Adrenal gland (tissue), 12 donors: ENCODE data around the gene RELN. TPM values are rescaled to one million over a fixed set of nuclear protein-coding genes. Genes with fewer than 3 reads are reported as not detected.

Experiments used
- DNase-seq, 7 donors: peaks; one replicate each; pipeline ENCODE4 v3.0.0-alpha.2; 2019 to 2020
- H3K27ac ChIP-seq, 5 donors: fragments of 200-600 bp; sonication (generic) in 4 of 5; 1 replicate in 3 of 5; 2 replicates in 2 of 5; pipeline versions ENCODE4 v1.5.1 to v1.8.0; 2016 to 2020; ENCODE audit warnings: mild to moderate bottlenecking in 1 of 5
- H3K27me3 ChIP-seq: fragments of 200-600 bp; 2 replicates; pipeline ENCODE4 v1.8.0; 2021
- H3K36me3 ChIP-seq, 2 donors: fragments of 200-600 bp; replicated peaks in 1 of 2; 1 replicate in 1 of 2; 2 replicates in 1 of 2; pipeline versions ENCODE4 v1.5.1 to v1.8.0; 2018 to 2022
- H3K4me1 ChIP-seq, 2 donors: fragments of 200-600 bp; replicated peaks in 1 of 2; 1 replicate in 1 of 2; 2 replicates in 1 of 2; pipeline versions ENCODE4 v1.5.1 to v1.8.0; 2018 to 2021
- H3K4me3 ChIP-seq, 4 donors: fragments of 200-600 bp; sonication (generic) in 3 of 4; one replicate each; pipeline ENCODE4 v1.5.1; 2016 to 2018
- H3K9me3 ChIP-seq, 3 donors: fragments of 200-600 bp; sonication (generic) in 1 of 3; replicated peaks in 1 of 3; 1 replicate in 2 of 3; 2 replicates in 1 of 3; pipeline versions ENCODE4 v1.5.1 to v1.8.0; 2016 to 2021
- CTCF ChIP-seq, 6 experiments: fragments of 450-650 bp in 4 of 6; fragments of 200-600 bp in 2 of 6; sonication (generic) in 1 of 6; IDR thresholded peaks; 1 replicate in 5 of 6; 2 replicates in 1 of 6; pipeline versions ENCODE4 v1.5.1 to v1.8.0; 2016 to 2021; ENCODE audit warnings: antibody characterized with exemption in 6 of 6, mild to moderate bottlenecking in 2 of 6, moderate library complexity in 1 of 6
- POLR2A ChIP-seq, 2 donors: fragments of 450-650 bp; IDR thresholded peaks; one replicate each; pipeline ENCODE4 v1.6.1; 2017; ENCODE audit warnings: antibody characterized with exemption in 2 of 2, mild to moderate bottlenecking in 2 of 2, moderate library complexity in 1 of 2
- WGBS, 4 donors: extraction: QIAGEN DNeasy Blood & Tissue Kit in 2 of 4; methylation state at CpG; one replicate each; pipeline versions ENCODE4 v1.1.5 to v1.1.7; 2013 to 2017; 5-methylcytosine and 5-hydroxymethylcytosine counted together
- intact Hi-C, 2 donors: fragments of 100-400 bp; cut with DNase I; formaldehyde crosslinking; loops; one replicate each; pipeline versions ENCODE4 v1.14.1 to v1.15.0; 2022 to 2023
- polyA plus RNA-seq, 3 donors: library from polyadenylated mRNA; stranded (reverse); fragments of 200-250 nt in 2 of 3; fragments of 350-450 nt in 1 of 3; fragmentation: Illumina TruSeq in 1 of 3; extraction: RNeasy Lipid Tissue Mini Kit (QIAGEN cat#74804) in 1 of 3; gene quantifications; one replicate each; pipeline ENCODE4 v1.2.3, GENCODE V29; 2013 to 2014
- total RNA-seq, 9 donors: library from RNA; depleted of rRNA in 4 of 9; stranded (reverse); fragments of >200 nt in 4 of 9; fragments of 120-200 nt in 1 of 9; fragmentation: NEBNext Ultra II Directional in 1 of 9; extraction: Animal tissue kit (Norgen Biotek cat#: 25700) in 1 of 9; gene quantifications; one replicate each; pipeline versions ENCODE4 v1.1.0 to v1.2.4, GENCODE V29; 2013 to 2023
- donor health status: healthy with polysubstance abuse.
- donor health status: Bipolar disorder and iron deficiency.
- donor health status: DM: yes; HTN: yes; CAD: no.
- donor health status: DM: no; HTN: no; CAD: no.
- donor health status: DM: no; HTN: no; CAD: no.
- donor health status: DM: yes; HTN: yes; CAD: no.

The RELN gene
- total and polyA plus RNA-seq, 12 donors: 0.88 to 7.9 (median 2.3) TPM

GRCh38 chr7:103466814-103467213 lies 522.6 kb downstream of the RELN start:
- H3K4me3 ChIP-seq: no peak overlapping the region
- TF ChIP-seq CTCF (IDR thresholded peaks at IDR 0.05) (no peak), POLR2A (IDR thresholded peaks at IDR 0.05) (no peak)
- WGBS, 4 donors: 49 to 57% (median 54%) methylated on average over 3 of the region's 3 CpGs
- H3K27me3 ChIP-seq: peaks cover 3% of the 10 kb centered on the region
- H3K27ac ChIP-seq: no peak overlapping the region
- no peaks in the 10 kb centered on the region for H3K36me3 ChIP-seq
- DNase-seq: no peak
- H3K4me1 ChIP-seq: no peaks in the 10 kb centered on the region
- H3K9me3 ChIP-seq: no peaks in the 10 kb centered on the region
- intact Hi-C loops: no loop called here

- H3K27me3 ChIP-seq: no peaks in the 10 kb centered on the region
- H3K4me3 ChIP-seq: no peak overlapping the region
- intact Hi-C loops: no loop called here
- H3K36me3 ChIP-seq: no peaks in the 10 kb centered on the region
- TF ChIP-seq POLR2A (IDR thresholded peaks at IDR 0.05) (no peak), CTCF (IDR thresholded peaks at IDR 0.05) (no peak)
- no peaks in the 10 kb centered on the region for H3K9me3 ChIP-seq
- H3K27ac ChIP-seq: no peak overlapping the region
- H3K4me1 ChIP-seq: no peaks in the 10 kb centered on the region
- DNase-seq: no peak
- WGBS, 4 donors: 78 to 90% (median 82%) methylated on average over 4 to 7 of the region's 7 CpGs
Measured at GRCh38 chr7:103462358-103462757, 527.1 kb downstream of the RELN start.

- Histone ChIP-seq H3K27ac (no peak overlapping the region), H3K9me3 (no peaks in the 10 kb centered on the region), H3K4me3 (no peak overlapping the region), H3K36me3 (no peaks in the 10 kb centered on the region), H3K27me3 (peaks cover 32% of the 10 kb centered on the region), H3K4me1 (no peaks in the 10 kb centered on the region)
- TF ChIP-seq POLR2A (IDR thresholded peaks at IDR 0.05) (no peak), CTCF (IDR thresholded peaks at IDR 0.05) (peak; percentile 20 to 55 (median 42))
- DNase-seq: peak; percentile 33 to 68 (median 45)
- 12 to 16% (median 14%) methylated on average over 17 of the region's 17 CpGs for WGBS, 4 donors
- intact Hi-C loops: no loop called here
Measured at GRCh38 chr7:103447073-103447960, 542.1 kb downstream of the RELN start.

- WGBS, 4 donors: 5 to 20% (median 13%) methylated on average over 6 to 54 of the region's 54 CpGs
- Histone ChIP-seq H3K4me1 (no peaks in the 10 kb centered on the region), H3K27me3 (peaks cover 32% of the 10 kb centered on the region), H3K9me3 (no peaks in the 10 kb centered on the region), H3K36me3 (no peaks in the 10 kb centered on the region), H3K27ac (peak within 1 kb of the TSS in 1 of 5 donors; percentile 44), H3K4me3 (peak within 1 kb of the TSS in 1 of 4 donors; percentile 45)
- intact Hi-C loops: no loop called here
- TF ChIP-seq POLR2A (IDR thresholded peaks at IDR 0.05): no peak
- TF ChIP-seq CTCF (IDR thresholded peaks at IDR 0.05): no peak
- no peak for DNase-seq
Measured at GRCh38 chr7:103446049-103446520, 543.4 kb downstream of the RELN start, which contains the start of gene SLC26A5. SLC26A5 (minus strand) TSS chr7:103446207; CDS start chr7:103421514, 24,693 bp downstream.
